ENCODE results near the gene RADIL.

RADIL gene

DNA sequence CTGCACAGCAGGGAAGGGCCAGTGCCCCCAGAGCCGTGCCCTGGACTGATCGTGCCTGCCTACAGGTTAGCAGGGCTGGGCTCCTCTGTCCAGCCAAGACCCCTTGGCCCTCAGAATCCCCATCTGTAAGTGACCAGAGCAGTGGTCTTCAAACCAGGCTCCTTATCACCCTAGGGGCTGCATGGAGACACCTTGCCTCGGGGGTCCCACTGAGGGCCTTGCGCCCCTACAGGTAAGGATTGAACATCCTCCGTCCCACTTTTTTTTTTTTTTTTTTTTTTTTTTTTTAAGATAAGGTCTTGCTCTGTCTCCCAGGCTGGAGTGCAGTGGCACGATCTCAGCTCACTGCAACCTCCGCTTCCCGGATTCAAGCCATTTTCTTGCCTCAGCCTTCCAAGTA lies 32.6 kb upstream of the RADIL start:
- no peak overlapping the region for H3K4me3 ChIP-seq (ENCODE audit: low read depth, low read length)
- H3K36me3 ChIP-seq (replicated peaks) = no peaks in the 10 kb centered on the region
- in situ Hi-C loops (cut with HindIII; ENCODE audit: low pct_ligation_motif_present, low sequenced_read_pairs) = no loop called here
- H3K27me3 ChIP-seq (replicated peaks) = no peaks in the 10 kb centered on the region
- TF ChIP-seq, protein P1, sequence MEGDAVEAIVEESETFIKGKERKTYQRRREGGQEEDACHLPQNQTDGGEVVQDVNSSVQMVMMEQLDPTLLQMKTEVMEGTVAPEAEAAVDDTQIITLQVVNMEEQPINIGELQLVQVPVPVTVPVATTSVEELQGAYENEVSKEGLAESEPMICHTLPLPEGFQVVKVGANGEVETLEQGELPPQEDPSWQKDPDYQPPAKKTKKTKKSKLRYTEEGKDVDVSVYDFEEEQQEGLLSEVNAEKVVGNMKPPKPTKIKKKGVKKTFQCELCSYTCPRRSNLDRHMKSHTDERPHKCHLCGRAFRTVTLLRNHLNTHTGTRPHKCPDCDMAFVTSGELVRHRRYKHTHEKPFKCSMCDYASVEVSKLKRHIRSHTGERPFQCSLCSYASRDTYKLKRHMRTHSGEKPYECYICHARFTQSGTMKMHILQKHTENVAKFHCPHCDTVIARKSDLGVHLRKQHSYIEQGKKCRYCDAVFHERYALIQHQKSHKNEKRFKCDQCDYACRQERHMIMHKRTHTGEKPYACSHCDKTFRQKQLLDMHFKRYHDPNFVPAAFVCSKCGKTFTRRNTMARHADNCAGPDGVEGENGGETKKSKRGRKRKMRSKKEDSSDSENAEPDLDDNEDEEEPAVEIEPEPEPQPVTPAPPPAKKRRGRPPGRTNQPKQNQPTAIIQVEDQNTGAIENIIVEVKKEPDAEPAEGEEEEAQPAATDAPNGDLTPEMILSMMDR (IDR thresholded peaks at IDR 0.05; ENCODE audit: low read depth, low read length, missing control alignments) = no peak
- no peak for DNase-seq
- no peak overlapping the region for H3K27ac ChIP-seq

- no peak overlapping the region for H3K4me3 ChIP-seq (ENCODE audit: low read depth, low read length)
- no peaks in the 10 kb centered on the region for H3K27me3 ChIP-seq (replicated peaks)
- no peaks in the 10 kb centered on the region for H3K36me3 ChIP-seq (replicated peaks)
- in situ Hi-C loops (cut with HindIII; ENCODE audit: low pct_ligation_motif_present, low sequenced_read_pairs) = no loop called here
- TF ChIP-seq, protein P1 (IDR thresholded peaks at IDR 0.05; ENCODE audit: low read depth, low read length, missing control alignments) = no peak
- DNase-seq = no peak
- no peak overlapping the region for H3K27ac ChIP-seq
Measured at GRCh38 chr7:4911111-4911828, 27.8 kb upstream of the RADIL start.

DNA sequence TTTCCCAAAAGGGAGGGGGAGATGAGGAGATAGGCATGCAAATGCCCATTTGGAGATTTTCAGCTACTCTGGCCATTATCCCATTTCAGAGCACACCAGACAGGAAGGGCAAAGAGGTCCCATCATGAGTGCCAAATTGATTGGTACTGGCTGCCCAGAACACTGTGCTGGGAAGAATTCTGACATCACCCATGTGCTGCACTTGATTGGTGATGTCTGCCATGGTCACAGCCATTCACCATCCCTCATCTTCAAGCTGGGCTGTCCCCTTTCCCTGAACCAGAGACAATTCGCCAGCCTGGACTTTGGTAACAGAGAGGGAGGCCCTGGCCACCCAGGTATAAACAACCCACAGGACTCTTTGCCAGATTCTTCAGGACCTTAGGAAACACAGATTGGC lies 23.2 kb upstream of the RADIL start:
- in situ Hi-C loops (cut with HindIII; ENCODE audit: low pct_ligation_motif_present, low sequenced_read_pairs) = no loop called here
- no peak for DNase-seq
- Histone ChIP-seq H3K36me3 (replicated peaks) (no peaks in the 10 kb centered on the region), H3K27ac (no peak overlapping the region), H3K27me3 (replicated peaks) (no peaks in the 10 kb centered on the region), H3K4me3 (ENCODE audit: low read depth, low read length) (no peak overlapping the region)
- TF ChIP-seq, protein P1 (IDR thresholded peaks at IDR 0.05; ENCODE audit: low read depth, low read length, missing control alignments) = no peak

DNA sequence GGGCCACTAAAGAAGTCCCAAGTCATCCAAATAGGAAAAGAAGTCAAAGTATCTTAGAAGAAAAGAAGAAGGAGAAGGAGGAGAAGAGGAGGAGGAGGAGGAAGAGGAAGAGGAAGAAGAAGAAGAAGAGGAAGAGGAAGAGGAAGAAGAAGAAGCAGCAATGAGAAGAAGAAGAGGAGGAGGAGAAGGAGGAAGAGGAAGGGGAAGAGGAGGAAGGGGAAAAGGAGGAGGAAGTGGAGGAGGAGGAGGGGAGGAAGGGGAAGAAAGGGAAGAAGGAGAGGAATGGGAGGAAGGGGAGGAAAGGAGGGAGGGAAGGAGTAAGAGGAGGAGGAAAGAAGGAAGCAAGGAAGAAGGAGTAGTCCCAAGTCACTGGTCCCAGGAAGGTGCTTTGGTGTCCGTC lies 21.7 kb upstream of the RADIL start:
- DNase-seq = no peak
- H3K4me3 ChIP-seq (ENCODE audit: low read depth, low read length) = no peak overlapping the region
- no peaks in the 10 kb centered on the region for H3K36me3 ChIP-seq (replicated peaks)
- in situ Hi-C loops (cut with HindIII; ENCODE audit: low pct_ligation_motif_present, low sequenced_read_pairs) = no loop called here
- H3K27ac ChIP-seq = no peak overlapping the region
- no peaks in the 10 kb centered on the region for H3K27me3 ChIP-seq (replicated peaks)
- TF ChIP-seq, protein P1 (IDR thresholded peaks at IDR 0.05; ENCODE audit: low read depth, low read length, missing control alignments) = no peak

- in situ Hi-C loops (cut with HindIII; ENCODE audit: low pct_ligation_motif_present, low sequenced_read_pairs) = no loop called here
- Histone ChIP-seq H3K27ac (no peak overlapping the region), H3K27me3 (replicated peaks) (no peaks in the 10 kb centered on the region), H3K36me3 (replicated peaks) (no peaks in the 10 kb centered on the region), H3K4me3 (ENCODE audit: low read depth, low read length) (no peak overlapping the region)
- no peak for DNase-seq
- TF ChIP-seq, protein P1 (IDR thresholded peaks at IDR 0.05; ENCODE audit: low read depth, low read length, missing control alignments) = no peak
Measured at GRCh38 chr7:4904346-4904745, 20.8 kb upstream of the RADIL start.

GRCh38 chr7:4895766-4896165 lies 12.2 kb upstream of the RADIL start:
- TF ChIP-seq, protein P1 (IDR thresholded peaks at IDR 0.05; ENCODE audit: low read depth, low read length, missing control alignments) = no peak
- H3K4me3 ChIP-seq (ENCODE audit: low read depth, low read length) = no peak overlapping the region
- in situ Hi-C loops (cut with HindIII; ENCODE audit: low pct_ligation_motif_present, low sequenced_read_pairs) = no loop called here

More at GRCh38 chr7:4895766-4896165, 12.2 kb upstream of the RADIL start:
- no peaks in the 10 kb centered on the region for H3K36me3 ChIP-seq (replicated peaks)
- DNase-seq = no peak
- no peak overlapping the region for H3K27ac ChIP-seq
- H3K27me3 ChIP-seq (replicated peaks) = no peaks in the 10 kb centered on the region

All from brain microvascular endothelial cell (primary cell).